GM19397 (cell line): ENCODE measurements around the gene TANGO6.

Source experiments
- ATAC-seq: cut with Tn5 transposase; IDR thresholded peaks from one replicate; pipeline ENCODE4 v1.9.1; 2021; ENCODE audit warnings: mild to moderate bottlenecking, moderate library complexity; ENCODE audit not compliant: unreplicated experiment

TANGO6 gene

GRCh38 chr16:68907297-68907696, 64.0 kb downstream of the TANGO6 start:
- no peak for ATAC-seq

DNA sequence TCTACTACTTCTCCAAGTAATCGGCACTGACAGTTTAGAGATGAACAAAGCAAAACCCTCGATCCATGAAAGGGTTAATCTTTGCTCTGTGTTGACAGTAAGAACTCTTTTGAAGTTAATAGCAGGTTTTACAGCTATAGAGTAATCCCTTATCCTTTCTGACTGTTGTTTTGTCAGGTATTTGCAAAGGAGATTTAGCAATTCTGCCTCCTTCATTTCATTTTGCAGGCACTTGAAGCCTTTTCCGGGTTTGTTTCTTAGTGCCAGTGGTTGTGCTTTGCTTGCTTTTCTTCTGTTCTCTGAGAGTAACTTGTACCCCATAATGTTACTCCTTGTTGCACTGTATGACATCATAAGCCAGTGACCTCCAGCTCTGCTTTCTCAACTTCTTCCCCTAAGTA, 64.5 kb downstream of the TANGO6 start:
- no peak for ATAC-seq

DNA sequence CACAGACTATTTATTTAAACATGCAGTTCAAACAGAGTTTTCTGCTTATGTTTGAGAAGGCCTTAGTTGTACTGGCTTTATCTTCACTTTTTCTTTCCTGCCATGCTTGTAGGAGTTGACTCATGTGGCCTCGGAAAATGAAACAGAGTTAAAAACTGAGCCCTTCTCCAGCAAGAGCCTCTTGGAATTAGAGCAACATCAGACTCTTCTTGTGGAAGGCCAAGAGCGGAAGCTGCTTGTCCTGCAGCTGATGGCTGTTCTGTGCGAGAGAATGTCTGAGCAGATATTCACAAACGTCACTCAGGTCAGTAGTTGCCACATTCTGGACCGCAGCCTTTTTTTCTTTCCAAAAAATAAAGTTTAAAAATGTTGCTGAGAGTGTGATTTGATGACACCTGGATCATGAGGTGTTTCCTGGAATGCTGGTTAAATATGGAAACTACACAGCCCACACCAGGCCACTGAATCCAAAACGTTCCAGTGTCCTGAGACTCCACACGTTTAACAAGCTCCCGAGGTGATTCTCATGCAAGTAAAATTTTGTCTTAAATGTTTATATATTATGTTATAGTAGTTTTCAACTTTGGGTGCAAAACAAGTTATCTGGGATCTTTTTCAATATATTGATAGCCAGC, 65.9 kb downstream of the TANGO6 start:
- no peak for ATAC-seq

- no peak for ATAC-seq
Observed at GRCh38 chr16:68910051-68910450, 66.7 kb downstream of the TANGO6 start.

DNA sequence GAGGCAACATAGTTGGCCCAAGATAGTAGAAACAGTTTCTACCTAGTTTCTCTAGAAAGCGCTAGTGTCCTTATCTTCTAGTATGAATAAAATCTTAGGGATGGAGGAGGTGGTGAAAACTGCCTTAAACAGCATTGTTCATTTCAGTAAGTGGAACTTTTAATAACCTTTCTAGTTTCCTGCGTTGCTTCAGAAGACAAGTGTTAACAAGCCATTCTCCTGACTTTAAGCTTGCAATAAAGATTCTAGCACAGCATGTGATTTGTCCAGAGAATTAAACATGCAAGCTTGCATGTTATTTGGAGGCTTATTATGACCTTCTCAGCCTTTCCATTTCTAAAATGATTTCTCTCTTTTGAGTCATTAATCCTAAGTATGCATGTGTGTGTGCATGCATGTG, 72.3 kb downstream of the TANGO6 start:
- ATAC-seq, result no peak

- ATAC-seq, result no peak
Observed at GRCh38 chr16:68917541-68917940, 74.2 kb downstream of the TANGO6 start.

- ATAC-seq, result no peak
Observed at GRCh38 chr16:68920349-68920748, 77.0 kb downstream of the TANGO6 start.

- ATAC-seq, result no peak
Observed at GRCh38 chr16:68921637-68922036, 78.3 kb downstream of the TANGO6 start.

GRCh38 chr16:68923116-68923515, 79.8 kb downstream of the TANGO6 start:
- no peak for ATAC-seq

DNA sequence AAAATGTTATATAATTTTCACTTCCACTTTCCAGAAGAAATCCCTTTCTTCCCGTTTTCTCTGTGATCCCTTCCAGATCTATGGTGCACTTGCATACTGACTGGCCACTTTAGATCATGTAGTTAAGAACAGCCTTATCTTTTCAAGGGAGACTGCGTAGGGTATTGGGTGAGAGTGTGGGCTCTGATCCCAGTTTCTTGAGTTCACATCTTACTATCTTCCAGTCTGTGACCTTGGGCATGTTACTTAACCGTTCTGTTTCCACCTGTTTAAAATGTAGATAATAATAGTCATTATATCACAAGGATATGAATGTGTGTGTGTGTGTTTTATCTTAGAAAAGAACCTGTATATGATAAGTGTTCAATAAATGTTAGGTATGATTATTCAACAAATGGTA, 83.7 kb downstream of the TANGO6 start:
- no peak for ATAC-seq

GRCh38 chr16:68931196-68931595, 87.9 kb downstream of the TANGO6 start:
- no peak for ATAC-seq

DNA sequence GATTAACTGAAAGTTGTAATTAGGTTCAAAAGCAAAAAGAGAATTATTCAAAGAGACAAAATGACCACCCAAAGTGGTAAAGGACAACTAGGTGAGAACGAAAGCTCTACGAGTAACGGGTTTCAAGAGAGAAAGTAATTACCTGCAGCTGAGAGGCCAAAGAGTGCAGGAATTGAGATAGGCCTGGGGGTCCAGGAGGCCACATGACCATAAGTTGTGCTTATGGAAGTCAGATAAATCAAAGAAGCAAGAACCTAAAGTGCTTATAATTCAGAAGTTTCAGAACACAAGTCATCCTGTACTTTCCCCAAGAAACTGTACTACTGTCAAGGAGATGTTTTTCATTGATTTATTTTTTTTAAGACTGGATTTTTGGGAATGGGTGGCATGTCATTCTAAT, 91.1 kb downstream of the TANGO6 start:
- no peak for ATAC-seq

DNA sequence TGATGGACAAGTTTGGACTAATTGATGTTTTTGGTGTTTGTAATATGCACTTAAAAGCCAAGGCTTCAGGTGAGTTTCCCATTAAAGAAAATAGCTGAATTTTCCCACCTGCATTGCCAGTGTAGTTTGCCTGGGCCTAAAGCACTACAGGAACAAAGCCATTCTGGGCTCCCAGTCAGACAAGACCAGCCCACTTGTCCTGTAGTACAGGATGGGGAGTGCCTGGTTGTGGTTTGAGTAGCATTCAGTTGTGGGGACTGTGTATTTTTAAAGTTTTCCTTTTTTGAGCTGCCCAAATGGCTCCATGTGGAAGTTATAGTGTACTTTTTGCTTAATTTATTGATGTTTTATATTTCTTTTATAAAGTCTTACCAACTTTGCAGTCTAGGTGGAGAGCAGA, 91.7 kb downstream of the TANGO6 start:
- ATAC-seq, result no peak

- ATAC-seq, result no peak
Observed at GRCh38 chr16:68936736-68937631, 93.7 kb downstream of the TANGO6 start.

GRCh38 chr16:68939692-68940320, 96.5 kb downstream of the TANGO6 start:
- ATAC-seq, result no peak

- ATAC-seq, result no peak
Observed at GRCh38 chr16:68940816-68941215, 97.5 kb downstream of the TANGO6 start.

GRCh38 chr16:68943961-68944360, 100.6 kb downstream of the TANGO6 start:
- ATAC-seq, result no peak

DNA sequence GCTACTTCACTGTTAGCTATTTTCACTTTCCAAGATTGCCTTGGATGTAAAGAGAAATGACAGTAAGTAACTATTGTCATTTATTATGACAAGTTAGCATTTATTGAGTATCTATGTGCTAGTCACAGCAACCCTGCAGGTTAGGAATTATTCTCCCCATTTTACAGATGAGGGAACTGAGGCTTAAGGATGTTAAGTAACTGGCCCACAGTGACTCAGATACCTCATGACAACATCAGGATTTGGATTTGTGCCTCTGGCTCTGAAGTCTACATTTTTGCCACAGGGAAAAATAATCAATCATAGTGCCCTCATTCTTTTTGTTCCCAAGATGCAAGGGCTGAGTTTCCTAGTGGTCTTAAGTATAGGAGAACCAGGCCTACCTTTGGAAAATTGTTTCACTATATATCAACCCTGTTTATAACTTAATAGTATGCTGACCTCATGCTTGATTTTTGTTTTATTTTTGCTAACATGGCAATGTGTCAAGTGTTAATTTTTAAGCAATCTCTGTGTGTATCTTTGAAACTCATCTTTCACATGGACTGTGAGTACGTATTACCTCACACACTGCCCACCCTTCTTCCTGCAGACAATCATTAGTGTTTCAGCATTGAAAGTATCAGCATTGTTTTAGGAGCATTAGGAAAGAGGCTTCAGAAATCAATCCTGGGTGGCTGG, 105.0 kb downstream of the TANGO6 start:
- no peak for ATAC-seq

GRCh38 chr16:68951991-68952877, 108.9 kb downstream of the TANGO6 start:
- ATAC-seq, result no peak

DNA sequence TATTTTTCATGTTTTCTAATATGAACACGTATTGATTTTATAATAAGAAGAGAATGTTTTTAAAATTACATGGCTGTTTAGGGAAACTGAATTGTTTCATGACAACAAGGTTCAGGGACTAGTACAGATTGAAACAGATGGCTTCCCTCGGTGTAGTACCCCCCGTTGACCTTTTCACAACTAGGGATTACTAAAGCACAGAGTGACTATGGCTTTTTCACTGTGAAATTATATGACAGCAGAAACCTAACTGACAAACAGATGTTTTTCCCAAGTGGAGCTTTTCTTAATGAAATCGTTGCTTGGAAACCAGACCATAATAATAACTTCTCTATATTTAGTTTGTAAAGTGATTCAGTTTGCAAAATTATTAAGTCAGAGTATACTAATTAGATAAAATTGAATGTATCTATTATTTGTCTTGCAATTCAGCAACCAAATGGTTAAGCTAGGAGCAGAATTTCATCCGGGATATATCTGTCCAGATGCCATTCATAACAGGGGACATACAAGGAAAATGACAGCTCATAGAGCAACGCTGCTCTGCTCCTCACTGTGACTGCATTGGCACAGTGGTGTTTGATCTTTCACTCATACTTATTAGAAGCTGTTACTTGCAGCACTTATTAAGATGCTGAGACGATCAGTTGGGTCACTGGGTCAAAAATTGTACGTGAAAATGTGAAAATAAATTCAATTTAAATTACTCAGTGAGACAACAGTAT, 111.7 kb downstream of the TANGO6 start:
- ATAC-seq, result no peak
